HepG2 (cell line): ENCODE measurements around the gene LMAN1L. TPM values are rescaled to one million over a fixed set of nuclear protein-coding genes. Genes with fewer than 3 reads are reported as not detected.
A peak's percentile ranks its signal among the peaks of the same experiment; 100 is the strongest.

Experiments
- CREM ChIP-seq, 2 experiments: sonication (generic) in 1 of 2; formaldehyde crosslinking in 1 of 2; IDR thresholded peaks; 2 replicates each; pipeline versions ENCODE4 v1.4.0 to v1.6.1; 2016 to 2020; ENCODE audit warnings: antibody characterized with exemption in 1 of 2, mild to moderate bottlenecking in 1 of 2, missing genetic modification reagents in 1 of 2
- HDAC6 ChIP-seq: fragments of 200-600 bp; sonication (generic); IDR thresholded peaks from 2 replicates; pipeline ENCODE4 v1.7.0; 2017; ENCODE audit warnings: mild to moderate bottlenecking, antibody characterized with exemption, low read length, low read depth
- HMGXB4 ChIP-seq, 2 experiments: sonication (generic) in 1 of 2; formaldehyde crosslinking in 1 of 2; IDR thresholded peaks; 2 replicates each; pipeline versions ENCODE4 v1.4.0 to v1.6.1; 2018 to 2020; ENCODE audit warnings: missing genetic modification reagents in 2 of 2, borderline replicate concordance in 1 of 2, low read depth in 1 of 2, mild to moderate bottlenecking in 1 of 2, missing biosample characterization in 1 of 2
- ISL2 ChIP-seq: sonication (generic); formaldehyde crosslinking; IDR thresholded peaks from 2 replicates; pipeline ENCODE4 v1.5.0; 2020; ENCODE audit warnings: missing genetic modification reagents
- KAT8 ChIP-seq: IDR thresholded peaks from 2 replicates; pipeline ENCODE4 v1.6.1; 2016; ENCODE audit warnings: missing genetic modification reagents, missing compliant biosample characterization
- MAX ChIP-seq: IDR thresholded peaks from 2 replicates; pipeline ENCODE4 v1.6.1; 2012; ENCODE audit warnings: inconsistent platforms
- MEIS2 ChIP-seq: sonication (generic); formaldehyde crosslinking; IDR thresholded peaks from 2 replicates; pipeline ENCODE4 v1.9.0; 2021; ENCODE audit warnings: mild to moderate bottlenecking, missing genetic modification reagents
- NFYB ChIP-seq: sonication (generic); formaldehyde crosslinking; IDR thresholded peaks from 2 replicates; pipeline ENCODE4 v1.4.0; 2020; ENCODE audit warnings: missing genetic modification reagents
- TAF15 ChIP-seq: fragments of 200-400 bp; formaldehyde crosslinking; IDR thresholded peaks from one replicate; pipeline ENCODE4 v1.6.1; 2018; ENCODE audit warnings: mild to moderate bottlenecking, low read depth, low read length; ENCODE audit not compliant: poor library complexity, severe bottlenecking
- ZBTB37 ChIP-seq: sonication (generic); formaldehyde crosslinking; IDR thresholded peaks from 2 replicates; pipeline ENCODE4 v1.4.0; 2020; ENCODE audit warnings: mild to moderate bottlenecking, missing genetic modification reagents
- ZNF10 ChIP-seq: sonication (generic); formaldehyde crosslinking; IDR thresholded peaks from 2 replicates; pipeline ENCODE4 v1.4.0; 2020; ENCODE audit warnings: mild to moderate bottlenecking, low read depth, missing genetic modification reagents, borderline replicate concordance
- ZNF101 ChIP-seq: sonication (generic); formaldehyde crosslinking; IDR thresholded peaks from 2 replicates; pipeline ENCODE4 v1.4.0; 2020; ENCODE audit warnings: mild to moderate bottlenecking, low read depth, missing genetic modification reagents, borderline replicate concordance
- ZNF280D ChIP-seq: sonication (generic); formaldehyde crosslinking; IDR thresholded peaks from 2 replicates; pipeline ENCODE4 v1.5.1; 2020; ENCODE audit warnings: mild to moderate bottlenecking, missing genetic modification reagents
- ZNF570 ChIP-seq: sonication (generic); formaldehyde crosslinking; IDR thresholded peaks from 2 replicates; pipeline ENCODE4 v1.4.0; 2020; ENCODE audit warnings: mild to moderate bottlenecking, missing genetic modification reagents, borderline replicate concordance
- ZNF598 ChIP-seq: sonication (generic); formaldehyde crosslinking; IDR thresholded peaks from 2 replicates; pipeline ENCODE4 v1.5.1; 2020; ENCODE audit warnings: mild to moderate bottlenecking, missing genetic modification reagents, borderline replicate concordance
- ZNF710 ChIP-seq: sonication (generic); formaldehyde crosslinking; IDR thresholded peaks from 2 replicates; pipeline ENCODE4 v1.5.0; 2020; ENCODE audit warnings: mild to moderate bottlenecking, missing genetic modification reagents, borderline replicate concordance
- ZNF839 ChIP-seq: sonication (generic); formaldehyde crosslinking; IDR thresholded peaks from 2 replicates; pipeline ENCODE4 v1.4.0; 2020; ENCODE audit warnings: missing genetic modification reagents, mild to moderate bottlenecking, borderline replicate concordance
- ZSCAN29 ChIP-seq: sonication (generic); formaldehyde crosslinking; conservative IDR thresholded peaks from 2 replicates; pipeline ENCODE4 v1.4.0; 2020; ENCODE audit warnings: mild to moderate bottlenecking, missing genetic modification reagents
- polyA plus RNA-seq, 8 experiments: library from polyadenylated mRNA; depleted of rRNA in 3 of 8; stranded (reverse) in 7 of 8; unstranded in 1 of 8; fragments of >200 nt; fragmentation: Illumina TruSeq in 4 of 8; extraction: Trizol in 4 of 8; gene quantifications; 2 replicates each; pipeline versions ENCODE4 v1.2.1 to v1.2.3, GENCODE V29; 2011 to 2016; ENCODE audit warnings: low read depth in 4 of 8, missing spikeins in 1 of 8, mixed read lengths in 1 of 8; ENCODE audit not compliant: insufficient read depth in 1 of 8
- total RNA-seq, 5 experiments: library from RNA; depleted of rRNA; stranded (reverse); fragments of >200 nt; fragmentation: Illumina TruSeq; extraction: Trizol; gene quantifications; 2 replicates each; pipeline ENCODE4 v1.2.3, GENCODE V29; 2016; ENCODE audit warnings: low read depth in 1 of 5

LMAN1L gene
- total and polyA plus RNA-seq, 2 of the 13 experiments (the other 11 are each of a cell fraction or from before 2014, with no cell fraction given) = not detected

- TF ChIP-seq ZNF598 (CRISPR knock-in tag) = no peak
- no peak; the same call in 1 of the 2 replicates for TF ChIP-seq ZNF101
- peak; percentile 45 to 67; a peak in 3 of 4 replicates for TF ChIP-seq HMGXB4 (CRISPR knock-in tag; IDR thresholded peaks at IDR 0.05; ENCODE audit: borderline replicate concordance in 1 of 2, low read depth in 1 of 2)
- no peak for TF ChIP-seq ZSCAN29 (CRISPR knock-in tag)
- TF ChIP-seq ZNF10 (CRISPR knock-in tag) = no peak
- no peak for TF ChIP-seq KAT8
- TF ChIP-seq CREM (IDR thresholded peaks at IDR 0.05) = no peak
- no peak for TF ChIP-seq CREM (CRISPR knock-in tag; IDR thresholded peaks at IDR 0.05)
- TF ChIP-seq TAF15 = no peak
- TF ChIP-seq MEIS2 (CRISPR knock-in tag) = peak; percentile 35; the same call in 1 of the 2 replicates
- TF ChIP-seq ISL2 = 0 out of 2 replicates have a peak, but pooled peaks have one; percentile 32
- no peak for TF ChIP-seq ZNF570
- TF ChIP-seq HDAC6 = no peak
- peak; percentile 88 for TF ChIP-seq MAX
- no peak for TF ChIP-seq ZBTB37
- TF ChIP-seq ZNF280D (CRISPR knock-in tag) = no peak
- TF ChIP-seq ZNF710 (CRISPR knock-in tag) = no peak; the same call in 1 of the 2 replicates
- no peak for TF ChIP-seq ZNF839 (CRISPR knock-in tag)
- TF ChIP-seq NFYB = peak; percentile 55
Observed at GRCh38 chr15:74842581-74843444, 30.2 kb downstream of the LMAN1L start, which contains the start of gene ULK3 (continued).
